ENCODE measurements around the gene ADGRA3. TPM values are rescaled to one million over a fixed set of nuclear protein-coding genes. Genes with fewer than 3 reads are reported as not detected.

ADGRA3 gene
- total RNA-seq, 1 donor from 2014 or later, result 15.8 TPM

DNA sequence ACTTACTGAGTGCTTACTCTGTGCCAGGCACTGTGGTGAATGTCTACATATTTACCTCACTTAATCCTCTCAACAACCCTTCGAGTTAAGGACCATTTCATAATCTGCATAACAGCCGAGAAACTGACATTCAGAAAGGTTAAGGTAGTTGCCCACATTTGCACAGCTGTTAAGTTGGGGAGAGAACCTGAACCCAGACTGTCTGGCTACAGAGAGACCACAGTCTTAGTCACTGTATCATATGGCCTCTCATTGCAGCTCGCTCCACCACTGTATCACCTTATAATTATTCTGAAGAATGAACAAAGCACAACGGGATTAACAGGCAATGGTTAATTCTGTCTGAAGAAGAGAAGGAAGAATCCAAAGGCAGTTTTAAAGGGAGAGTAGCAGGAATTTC, 98.5 kb downstream of the ADGRA3 start:
- Histone ChIP-seq H3K4me1 (no peaks in the 10 kb centered on the region), H3K36me3 (no peaks in the 10 kb centered on the region), H3K4me3 (no peak overlapping the region), H3K27me3 (ENCODE audit: low read depth) (no peaks in the 10 kb centered on the region), H3K27ac (no peak overlapping the region), H3K9me3 (no peaks in the 10 kb centered on the region)
- ATAC-seq (no peak), DNase-seq (no peak)
- TF ChIP-seq, protein P1, sequence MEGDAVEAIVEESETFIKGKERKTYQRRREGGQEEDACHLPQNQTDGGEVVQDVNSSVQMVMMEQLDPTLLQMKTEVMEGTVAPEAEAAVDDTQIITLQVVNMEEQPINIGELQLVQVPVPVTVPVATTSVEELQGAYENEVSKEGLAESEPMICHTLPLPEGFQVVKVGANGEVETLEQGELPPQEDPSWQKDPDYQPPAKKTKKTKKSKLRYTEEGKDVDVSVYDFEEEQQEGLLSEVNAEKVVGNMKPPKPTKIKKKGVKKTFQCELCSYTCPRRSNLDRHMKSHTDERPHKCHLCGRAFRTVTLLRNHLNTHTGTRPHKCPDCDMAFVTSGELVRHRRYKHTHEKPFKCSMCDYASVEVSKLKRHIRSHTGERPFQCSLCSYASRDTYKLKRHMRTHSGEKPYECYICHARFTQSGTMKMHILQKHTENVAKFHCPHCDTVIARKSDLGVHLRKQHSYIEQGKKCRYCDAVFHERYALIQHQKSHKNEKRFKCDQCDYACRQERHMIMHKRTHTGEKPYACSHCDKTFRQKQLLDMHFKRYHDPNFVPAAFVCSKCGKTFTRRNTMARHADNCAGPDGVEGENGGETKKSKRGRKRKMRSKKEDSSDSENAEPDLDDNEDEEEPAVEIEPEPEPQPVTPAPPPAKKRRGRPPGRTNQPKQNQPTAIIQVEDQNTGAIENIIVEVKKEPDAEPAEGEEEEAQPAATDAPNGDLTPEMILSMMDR (IDR thresholded peaks at IDR 0.05), result no peak
- intact Hi-C loops (cut with DNase I), result no loop called here

DNA sequence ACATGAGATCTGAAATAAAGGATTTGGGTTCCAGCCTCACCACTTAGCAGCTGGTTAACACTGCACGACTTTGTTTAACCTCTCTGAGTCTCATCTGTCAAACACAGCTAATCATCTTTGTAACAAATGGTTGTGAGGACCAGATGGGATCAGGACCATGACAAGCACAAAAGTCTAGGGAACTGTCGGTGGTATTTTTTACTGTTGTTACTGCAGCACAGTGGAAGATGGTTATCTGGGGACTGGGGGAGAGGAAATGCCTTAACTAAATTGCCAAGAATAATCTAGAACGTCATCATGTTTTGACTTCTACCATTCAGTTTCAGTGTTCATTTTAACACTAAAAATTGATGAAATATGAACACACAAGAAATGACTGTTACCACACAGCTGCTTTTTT, 99.5 kb downstream of the ADGRA3 start:
- H3K36me3 ChIP-seq, result no peaks in the 10 kb centered on the region
- intact Hi-C loops (cut with DNase I), result no loop called here
- TF ChIP-seq, protein P1 (IDR thresholded peaks at IDR 0.05), result no peak
- no peaks in the 10 kb centered on the region for H3K27me3 ChIP-seq (ENCODE audit: low read depth)
- H3K27ac ChIP-seq, result no peak overlapping the region
- no peak for ATAC-seq
- H3K4me1 ChIP-seq, result no peaks in the 10 kb centered on the region
- DNase-seq, result no peak
- no peak overlapping the region for H3K4me3 ChIP-seq
- H3K9me3 ChIP-seq, result no peaks in the 10 kb centered on the region

DNA sequence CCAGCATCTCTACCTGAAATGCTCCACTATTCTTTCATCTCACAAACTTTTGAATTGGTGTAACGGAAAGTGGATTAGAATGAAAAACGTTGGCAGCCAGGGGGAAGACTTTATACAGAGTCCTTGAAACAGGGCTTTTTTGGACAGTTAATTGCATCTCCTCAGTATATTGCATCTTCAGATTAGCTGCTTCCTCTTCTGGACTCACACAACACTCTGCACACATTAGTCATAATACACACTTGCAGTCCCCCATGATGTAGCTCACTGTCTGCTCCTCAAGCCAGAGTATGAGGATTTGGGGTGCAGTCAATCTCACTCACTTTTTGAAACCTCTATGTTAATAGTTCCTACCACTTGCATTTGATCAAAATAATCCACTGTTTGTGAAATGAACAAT, 101.0 kb downstream of the ADGRA3 start:
- H3K27ac ChIP-seq, result no peak overlapping the region
- intact Hi-C loops (cut with DNase I), result loop anchor here (5.0 kb wide), 1 partner anchor 272 kb away; no protein-coding TSS in a partner anchor
- no peak for ATAC-seq

DNA sequence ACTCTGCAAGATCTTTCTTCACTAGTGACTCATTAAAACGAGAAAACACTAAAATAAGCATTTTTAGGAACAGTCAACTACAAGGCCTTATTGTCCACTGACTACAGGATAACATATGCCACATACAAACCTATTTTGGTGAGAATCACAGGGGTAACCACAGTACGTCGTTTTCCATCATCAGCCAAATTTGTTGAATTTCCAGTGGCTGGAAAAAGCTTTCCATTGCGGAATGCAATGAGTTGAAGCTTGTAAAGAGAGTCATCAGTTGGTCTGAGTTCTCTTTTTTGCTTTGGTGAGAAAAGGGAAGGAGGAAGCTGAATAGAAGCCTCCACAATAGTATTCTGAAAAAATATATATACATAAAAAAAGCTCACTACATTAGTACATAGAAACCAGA, 102.4 kb downstream of the ADGRA3 start:
- H3K27ac ChIP-seq, result no peak overlapping the region
- no peak overlapping the region for H3K4me3 ChIP-seq
- H3K9me3 ChIP-seq, result no peaks in the 10 kb centered on the region
- ATAC-seq (no peak), DNase-seq (no peak)
- H3K27me3 ChIP-seq (ENCODE audit: low read depth), result no peaks in the 10 kb centered on the region
- intact Hi-C loops (cut with DNase I), result loop anchor here (5.0 kb wide), 1 partner anchor 274 kb away; no protein-coding TSS in a partner anchor
- TF ChIP-seq, protein P1 (IDR thresholded peaks at IDR 0.05), result no peak
- no peaks in the 10 kb centered on the region for H3K36me3 ChIP-seq
- no peaks in the 10 kb centered on the region for H3K4me1 ChIP-seq

More for the DNA sequence above, 101.0 kb downstream of the ADGRA3 start:
- Histone ChIP-seq H3K36me3 (no peaks in the 10 kb centered on the region), H3K9me3 (no peaks in the 10 kb centered on the region), H3K4me3 (no peak overlapping the region), H3K27me3 (ENCODE audit: low read depth) (no peaks in the 10 kb centered on the region), H3K4me1 (no peaks in the 10 kb centered on the region)
- TF ChIP-seq, protein P1 (IDR thresholded peaks at IDR 0.05), result no peak
- DNase-seq, result no peak

DNA sequence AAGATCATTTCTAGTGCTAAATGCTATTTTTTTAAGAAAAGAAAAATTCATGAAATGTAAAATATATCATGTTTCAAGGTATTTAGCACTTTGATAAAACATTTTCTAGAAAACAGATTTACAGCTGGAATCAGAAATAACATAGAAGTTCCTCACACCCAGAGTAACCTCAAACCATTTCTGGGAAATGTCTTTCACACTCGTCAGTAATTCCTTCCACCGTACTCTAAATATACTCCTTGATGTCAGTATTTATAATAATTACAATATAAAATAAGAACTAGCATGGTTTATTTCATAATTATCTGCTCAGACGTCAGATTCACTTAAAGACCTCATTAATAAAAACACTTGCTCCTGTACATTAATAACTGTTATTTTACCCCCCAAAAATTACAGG, 103.9 kb downstream of the ADGRA3 start:
- DNase-seq (no peak), ATAC-seq (no peak)
- Histone ChIP-seq H3K36me3 (no peaks in the 10 kb centered on the region), H3K9me3 (no peaks in the 10 kb centered on the region), H3K4me3 (no peak overlapping the region), H3K4me1 (no peaks in the 10 kb centered on the region), H3K27me3 (ENCODE audit: low read depth) (no peaks in the 10 kb centered on the region), H3K27ac (no peak overlapping the region)
- intact Hi-C loops (cut with DNase I), result loop anchor here (5.0 kb wide), 1 partner anchor 275 kb away; no protein-coding TSS in a partner anchor
- TF ChIP-seq, protein P1 (IDR thresholded peaks at IDR 0.05), result no peak

Data from lower lobe of right lung (tissue), 2 donors.